NCI-H2171 (cell line): ENCODE measurements around the gene USP35.

ENCODE experiments used
- DNase-seq: peaks from one replicate; lab custom pipeline; 2025; lab: John Stamatoyannopoulos, UW

The USP35 gene

GRCh38 chr11:78199653-78200015 lies 10.9 kb downstream of the USP35 start:
- no peak for DNase-seq

- no peak for DNase-seq
Observed at GRCh38 chr11:78200061-78200460, 11.3 kb downstream of the USP35 start.

- no peak for DNase-seq
Observed at GRCh38 chr11:78200553-78200952, 11.8 kb downstream of the USP35 start.

GRCh38 chr11:78201096-78201818 lies 12.5 kb downstream of the USP35 start:
- no peak for DNase-seq

DNA sequence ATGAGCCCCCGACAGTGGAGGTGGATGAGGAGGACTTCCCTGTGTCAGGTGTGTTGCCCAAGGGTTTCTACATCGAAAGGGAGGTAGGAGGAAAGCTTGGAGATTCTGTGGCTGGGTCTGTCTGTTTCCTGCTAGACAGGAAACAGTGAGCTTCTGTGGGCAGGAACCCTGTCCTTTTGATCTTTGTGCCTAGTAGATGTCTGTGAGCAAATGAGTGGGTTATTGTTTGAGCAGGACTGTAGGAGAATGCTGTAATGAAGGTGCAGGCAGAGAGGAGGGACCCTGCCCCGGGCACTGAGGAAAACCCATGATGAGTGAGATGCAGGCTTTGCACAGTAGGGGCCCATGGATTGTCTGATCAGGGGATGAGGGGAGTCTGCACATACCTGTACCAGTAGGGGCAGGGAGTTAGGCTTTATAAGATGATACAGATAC lies 14.0 kb downstream of the USP35 start:
- DNase-seq = no peak

GRCh38 chr11:78203184-78203583 lies 14.5 kb downstream of the USP35 start:
- DNase-seq = no peak

DNA sequence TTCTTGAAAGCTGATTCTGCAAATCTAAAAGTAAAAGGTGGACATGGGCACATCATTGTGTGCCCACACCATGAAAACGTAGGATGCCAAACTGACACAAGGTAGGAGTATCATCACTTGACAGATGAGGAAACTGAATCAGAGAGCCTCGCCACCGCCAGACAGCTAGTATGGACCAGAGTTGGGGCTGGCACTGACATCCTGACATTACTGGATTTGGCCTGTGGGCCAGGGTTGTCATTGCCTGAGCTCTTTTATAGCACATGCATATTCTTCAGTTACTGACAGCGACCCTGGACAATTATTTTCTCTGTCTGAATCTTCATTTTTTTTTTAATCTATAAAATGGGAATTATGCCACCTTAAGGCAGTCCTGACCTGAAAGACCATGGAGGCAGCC lies 16.5 kb downstream of the USP35 start:
- DNase-seq = no peak

DNA sequence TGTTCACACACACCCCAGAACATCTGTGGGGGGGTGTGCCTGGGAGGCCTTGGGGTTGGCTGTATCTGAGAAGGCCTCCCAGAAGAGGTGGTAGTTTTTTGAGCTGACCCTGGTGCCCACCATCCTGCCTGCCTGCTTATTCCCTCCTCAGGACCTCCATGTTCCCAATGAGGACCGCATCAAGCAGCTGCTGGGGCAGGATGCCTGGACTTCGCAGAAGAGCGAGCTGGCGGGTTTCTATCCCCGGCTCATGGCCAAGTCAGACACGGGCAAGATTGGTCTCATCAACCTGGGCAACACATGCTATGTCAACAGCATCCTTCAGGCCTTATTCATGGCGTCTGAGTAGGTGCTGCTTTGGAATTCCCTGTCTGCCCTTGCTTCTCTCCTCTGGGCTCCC lies 17.0 kb downstream of the USP35 start:
- no peak for DNase-seq

GRCh38 chr11:78207532-78208256 lies 19.0 kb downstream of the USP35 start:
- DNase-seq = no peak

- DNase-seq = no peak
Observed at GRCh38 chr11:78208257-78209165, 19.8 kb downstream of the USP35 start.

DNA sequence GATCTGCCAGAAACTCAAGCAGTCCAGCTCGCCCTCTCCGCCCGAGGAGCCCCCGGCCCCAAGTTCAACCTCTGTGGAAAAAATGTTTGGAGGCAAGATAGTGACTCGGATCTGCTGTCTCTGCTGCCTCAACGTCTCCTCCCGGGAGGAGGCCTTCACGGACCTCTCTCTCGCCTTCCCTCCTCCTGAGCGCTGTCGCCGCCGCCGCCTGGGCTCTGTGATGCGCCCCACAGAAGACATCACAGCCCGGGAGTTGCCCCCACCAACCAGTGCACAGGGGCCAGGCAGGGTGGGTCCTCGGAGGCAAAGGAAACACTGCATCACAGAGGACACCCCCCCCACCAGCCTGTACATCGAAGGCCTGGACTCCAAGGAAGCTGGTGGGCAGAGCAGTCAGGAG lies 20.8 kb downstream of the USP35 start:
- no peak for DNase-seq

DNA sequence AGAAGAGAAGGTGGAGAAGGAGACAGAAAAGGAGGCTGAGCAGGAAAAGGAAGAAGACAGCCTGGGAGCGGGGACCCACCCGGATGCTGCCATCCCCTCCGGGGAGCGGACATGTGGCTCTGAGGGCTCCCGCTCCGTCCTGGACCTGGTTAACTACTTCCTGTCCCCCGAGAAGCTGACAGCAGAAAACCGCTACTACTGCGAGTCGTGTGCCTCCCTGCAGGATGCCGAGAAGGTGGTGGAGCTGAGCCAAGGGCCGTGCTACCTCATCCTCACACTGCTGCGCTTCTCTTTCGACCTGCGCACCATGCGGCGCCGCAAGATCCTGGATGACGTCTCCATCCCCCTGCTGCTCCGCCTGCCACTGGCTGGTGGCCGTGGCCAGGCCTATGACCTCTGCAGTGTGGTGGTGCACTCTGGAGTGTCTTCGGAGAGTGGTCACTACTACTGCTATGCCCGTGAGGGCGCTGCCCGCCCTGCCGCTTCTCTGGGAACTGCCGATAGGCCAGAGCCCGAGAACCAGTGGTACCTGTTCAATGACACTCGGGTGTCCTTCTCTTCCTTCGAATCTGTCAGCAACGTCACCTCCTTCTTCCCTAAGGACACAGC lies 21.4 kb downstream of the USP35 start:
- DNase-seq = no peak

GRCh38 chr11:78211565-78211964 lies 22.8 kb downstream of the USP35 start:
- DNase-seq = no peak

DNA sequence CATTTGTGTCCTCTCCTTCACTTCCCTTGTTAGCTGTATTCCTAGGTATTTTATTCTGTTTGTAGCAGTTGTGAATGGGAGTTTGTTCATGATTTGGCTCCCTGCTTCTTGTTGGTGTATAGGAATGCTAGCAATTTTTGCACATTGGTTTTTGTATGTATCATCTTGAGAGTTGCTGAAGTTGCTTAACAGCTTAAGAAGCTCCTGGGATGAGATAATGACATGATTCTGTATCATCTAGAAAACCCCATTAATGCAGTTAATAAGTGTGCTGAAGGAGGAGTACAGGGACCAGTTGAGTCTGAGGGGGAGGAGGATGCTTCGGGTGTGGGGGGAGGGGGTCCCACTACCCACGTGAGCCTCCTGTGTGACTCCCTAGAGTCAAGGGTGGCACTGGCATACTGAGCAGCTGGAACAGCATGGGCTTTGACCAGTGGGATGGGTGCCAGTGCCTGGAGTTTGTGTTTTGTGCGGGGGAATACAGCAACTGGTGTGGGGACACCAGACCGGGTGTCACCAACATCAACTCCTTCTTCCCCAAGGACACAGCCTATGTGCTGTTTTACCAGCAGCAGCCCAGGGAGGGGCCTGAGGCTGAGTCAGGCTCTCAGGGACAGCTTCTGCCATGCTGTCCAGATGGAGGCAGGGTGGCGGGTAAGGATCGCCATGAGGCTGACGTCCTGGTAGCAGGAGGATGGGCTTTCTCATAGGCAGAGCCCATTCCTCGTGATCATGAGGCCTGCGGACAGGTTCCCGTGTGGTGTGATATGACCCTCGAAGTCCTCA lies 24.1 kb downstream of the USP35 start:
- DNase-seq = no peak

DNA sequence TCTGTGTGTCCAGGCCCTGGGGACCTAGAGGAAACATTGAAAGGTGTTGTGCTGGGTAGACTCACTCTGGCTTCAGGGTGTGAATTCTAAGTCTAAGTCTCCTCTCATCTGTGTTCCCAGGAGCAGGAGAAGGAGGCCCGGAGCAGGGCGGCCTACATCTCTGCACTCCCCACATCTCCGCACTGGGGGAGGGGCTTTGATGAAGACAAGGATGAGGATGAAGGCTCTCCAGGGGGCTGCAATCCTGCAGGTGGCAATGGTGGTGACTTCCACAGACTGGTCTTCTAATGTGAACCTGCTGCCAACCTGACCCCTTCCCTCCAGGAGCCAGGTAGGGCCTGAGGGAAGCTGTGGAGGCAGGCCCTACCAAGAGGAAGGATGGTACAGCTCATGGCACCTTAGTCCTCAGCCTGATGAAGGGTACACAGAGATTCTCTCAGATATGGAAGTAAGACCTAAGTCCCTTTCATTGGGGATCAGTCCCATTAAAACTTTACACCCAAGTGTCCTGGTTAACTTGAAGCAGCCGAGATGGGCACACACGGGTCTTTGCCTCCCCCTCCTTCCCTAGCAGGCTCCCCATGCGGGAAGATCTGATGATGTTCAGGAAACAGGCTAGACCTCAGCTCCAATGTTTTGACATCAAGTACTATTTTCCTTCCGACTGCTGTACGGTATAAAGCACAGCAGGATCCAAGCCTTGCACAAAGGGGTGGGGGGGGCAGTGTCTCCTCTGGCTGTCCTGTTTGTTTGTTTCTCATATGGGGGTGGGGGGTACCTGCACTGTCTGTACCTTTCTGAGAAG lies 25.0 kb downstream of the USP35 start:
- DNase-seq = no peak

DNA sequence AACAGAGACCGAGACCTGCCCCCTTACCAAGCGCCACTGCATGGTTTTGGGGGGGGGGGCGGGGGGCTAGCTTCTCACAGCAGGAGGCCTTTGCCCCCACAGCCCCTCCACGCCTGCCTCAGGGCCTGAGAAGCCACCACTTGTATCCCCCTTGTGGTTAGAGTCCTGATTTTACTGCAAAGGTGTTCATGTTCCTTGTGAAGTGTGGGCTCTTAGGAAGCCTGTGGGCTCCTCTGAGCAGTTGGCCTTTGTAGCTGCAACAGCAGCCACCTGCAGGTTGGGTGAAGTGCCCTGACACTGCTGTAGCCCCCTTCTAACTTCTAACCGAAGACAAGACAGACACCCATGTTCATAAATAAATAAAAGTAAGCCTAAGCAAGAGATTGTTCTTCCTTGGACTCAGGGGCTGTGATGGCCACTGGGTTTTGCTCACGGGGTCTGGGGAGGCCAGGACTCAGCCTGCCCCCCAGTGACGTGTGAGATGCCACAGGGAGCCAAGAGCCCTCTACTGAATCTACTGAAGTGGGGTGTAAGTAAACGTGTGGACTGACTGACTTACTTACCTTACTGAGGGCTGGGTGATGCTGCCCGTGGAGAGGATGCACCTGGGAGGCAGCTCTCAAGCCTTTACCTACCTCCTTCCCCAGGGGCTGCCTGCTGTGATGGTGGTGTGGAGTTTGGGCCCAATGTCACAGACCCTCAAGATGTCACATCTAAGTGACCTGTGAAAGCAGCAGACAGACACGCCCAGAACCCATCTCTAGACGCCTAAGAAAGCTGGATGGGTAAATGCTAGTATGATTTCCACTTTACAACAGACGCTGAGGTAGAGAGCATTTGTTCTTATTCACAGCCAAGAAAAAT lies 25.8 kb downstream of the USP35 start:
- no peak for DNase-seq

DNA sequence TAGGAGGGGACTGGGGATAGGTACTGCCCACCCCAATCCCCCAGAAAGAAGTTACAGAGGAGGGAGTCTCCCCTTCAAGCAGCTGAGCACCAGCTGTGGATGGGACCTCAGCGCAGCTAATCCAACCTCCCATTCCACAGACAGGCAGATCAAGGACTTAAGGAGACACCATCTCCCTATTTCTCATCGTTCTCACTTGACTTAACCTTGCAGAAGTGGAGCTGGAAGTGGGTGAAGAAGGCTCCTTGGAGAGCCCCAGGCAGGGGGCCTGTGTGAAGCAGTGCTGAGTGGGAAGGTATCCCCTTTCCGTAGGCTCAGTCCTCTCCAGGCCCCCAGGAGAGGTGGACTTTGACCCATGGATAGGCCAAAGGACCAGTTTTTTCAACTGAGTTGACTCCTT lies 27.3 kb downstream of the USP35 start:
- no peak for DNase-seq

- DNase-seq = no peak
Observed at GRCh38 chr11:78216571-78217287, 28.0 kb downstream of the USP35 start.
